Measurements from ENCODE around the gene LYRM2. TPM values are rescaled to one million over a fixed set of nuclear protein-coding genes. Genes with fewer than 3 reads are reported as not detected.

LYRM2 gene
- total RNA-seq, 1 donor from 2014 or later: 34.4 TPM

GRCh38 chr6:89589297-89590025 is 49.1 kb downstream of the LYRM2 start:
- Mint-ChIP-seq H3K4me3 (ENCODE audit: unreplicated experiment) (no peak overlapping the region), H3K9me3 (ENCODE audit: unreplicated experiment) (no peaks in the 10 kb centered on the region)

GRCh38 chr6:89585154-89585553 is 53.4 kb downstream of the LYRM2 start:
- Mint-ChIP-seq H3K36me3 (ENCODE audit: unreplicated experiment) (no peaks in the 10 kb centered on the region), H3K4me3 (ENCODE audit: unreplicated experiment) (no peak overlapping the region), H3K4me1 (ENCODE audit: unreplicated experiment) (no peaks in the 10 kb centered on the region), H3K27me3 (ENCODE audit: unreplicated experiment) (no peaks in the 10 kb centered on the region), H3K9me3 (ENCODE audit: unreplicated experiment) (no peaks in the 10 kb centered on the region), H3K27ac (ENCODE audit: unreplicated experiment) (no peak overlapping the region)
- DNase-seq (ENCODE audit: extremely low spot score, unreplicated experiment): no peak
- TF ChIP-seq CTCF (IDR thresholded peaks at IDR 0.05): no peak

More at GRCh38 chr6:89589297-89590025, 49.1 kb downstream of the LYRM2 start:
- Mint-ChIP-seq H3K36me3 (ENCODE audit: unreplicated experiment) (no peaks in the 10 kb centered on the region), H3K27me3 (ENCODE audit: unreplicated experiment) (no peaks in the 10 kb centered on the region), H3K27ac (ENCODE audit: unreplicated experiment) (no peak overlapping the region), H3K4me1 (ENCODE audit: unreplicated experiment) (no peaks in the 10 kb centered on the region)
- DNase-seq (ENCODE audit: extremely low spot score, unreplicated experiment): no peak
- TF ChIP-seq CTCF (IDR thresholded peaks at IDR 0.05): no peak

- no peaks in the 10 kb centered on the region for H3K4me1 Mint-ChIP-seq (ENCODE audit: unreplicated experiment)
- no peak overlapping the region for H3K4me3 Mint-ChIP-seq (ENCODE audit: unreplicated experiment)
- no peak for TF ChIP-seq CTCF (IDR thresholded peaks at IDR 0.05)
- no peaks in the 10 kb centered on the region for H3K9me3 Mint-ChIP-seq (ENCODE audit: unreplicated experiment)
- no peaks in the 10 kb centered on the region for H3K27me3 Mint-ChIP-seq (ENCODE audit: unreplicated experiment)
- no peak for DNase-seq (ENCODE audit: extremely low spot score, unreplicated experiment)
- no peak overlapping the region for H3K27ac Mint-ChIP-seq (ENCODE audit: unreplicated experiment)
- H3K36me3 Mint-ChIP-seq (ENCODE audit: unreplicated experiment): no peaks in the 10 kb centered on the region
These were observed 54.0 kb downstream of the LYRM2 start for GRCh38 chr6:89584539-89584938.

- no peak for DNase-seq (ENCODE audit: extremely low spot score, unreplicated experiment)
- no peaks in the 10 kb centered on the region for H3K4me1 Mint-ChIP-seq (ENCODE audit: unreplicated experiment)
- H3K4me3 Mint-ChIP-seq (ENCODE audit: unreplicated experiment): no peak overlapping the region
- H3K27me3 Mint-ChIP-seq (ENCODE audit: unreplicated experiment): no peaks in the 10 kb centered on the region
- H3K9me3 Mint-ChIP-seq (ENCODE audit: unreplicated experiment): no peaks in the 10 kb centered on the region
- TF ChIP-seq CTCF (IDR thresholded peaks at IDR 0.05): no peak
- H3K36me3 Mint-ChIP-seq (ENCODE audit: unreplicated experiment): no peaks in the 10 kb centered on the region
- H3K27ac Mint-ChIP-seq (ENCODE audit: unreplicated experiment): no peak overlapping the region
These were observed 55.0 kb downstream of the LYRM2 start for GRCh38 chr6:89583559-89583958.

GRCh38 chr6:89582669-89583325 is 55.8 kb downstream of the LYRM2 start:
- H3K36me3 Mint-ChIP-seq (ENCODE audit: unreplicated experiment): no peaks in the 10 kb centered on the region
- no peaks in the 10 kb centered on the region for H3K9me3 Mint-ChIP-seq (ENCODE audit: unreplicated experiment)
- H3K27ac Mint-ChIP-seq (ENCODE audit: unreplicated experiment): no peak overlapping the region
- no peak for DNase-seq (ENCODE audit: extremely low spot score, unreplicated experiment)
- no peaks in the 10 kb centered on the region for H3K27me3 Mint-ChIP-seq (ENCODE audit: unreplicated experiment)
- no peak overlapping the region for H3K4me3 Mint-ChIP-seq (ENCODE audit: unreplicated experiment)
- H3K4me1 Mint-ChIP-seq (ENCODE audit: unreplicated experiment): no peaks in the 10 kb centered on the region
- no peak for TF ChIP-seq CTCF (IDR thresholded peaks at IDR 0.05)

All from osteocyte (in vitro differentiated cells).